ENCODE data around the gene TMEM258. TPM values are rescaled to one million over a fixed set of nuclear protein-coding genes. Genes with fewer than 3 reads are reported as not detected.
A peak's percentile ranks its signal among the peaks of the same experiment; 100 is the strongest.

TMEM258 gene
- total RNA-seq, 1 donor from 2014 or later: 162 TPM

DNA sequence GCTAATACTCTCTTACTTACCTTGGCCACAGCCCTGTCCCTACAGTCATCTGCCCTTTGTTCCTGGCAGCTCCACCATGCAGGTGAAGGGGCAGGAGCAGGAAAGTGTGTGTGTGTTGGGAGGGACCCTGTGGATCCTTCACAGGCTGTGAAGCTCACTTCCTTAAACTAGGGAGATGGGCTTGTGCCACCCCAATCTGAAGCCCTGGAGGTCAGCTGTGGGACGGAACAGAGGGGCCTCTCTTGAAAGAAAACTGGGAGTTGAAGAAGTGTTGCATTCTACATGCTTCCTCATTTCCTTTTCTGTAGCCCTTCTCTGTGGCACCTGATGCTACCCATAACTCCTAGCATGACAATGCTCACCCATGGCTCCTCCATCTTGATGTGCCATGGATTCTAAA lies 12.7 kb upstream of the TMEM258 start:
- TF ChIP-seq, protein P1, sequence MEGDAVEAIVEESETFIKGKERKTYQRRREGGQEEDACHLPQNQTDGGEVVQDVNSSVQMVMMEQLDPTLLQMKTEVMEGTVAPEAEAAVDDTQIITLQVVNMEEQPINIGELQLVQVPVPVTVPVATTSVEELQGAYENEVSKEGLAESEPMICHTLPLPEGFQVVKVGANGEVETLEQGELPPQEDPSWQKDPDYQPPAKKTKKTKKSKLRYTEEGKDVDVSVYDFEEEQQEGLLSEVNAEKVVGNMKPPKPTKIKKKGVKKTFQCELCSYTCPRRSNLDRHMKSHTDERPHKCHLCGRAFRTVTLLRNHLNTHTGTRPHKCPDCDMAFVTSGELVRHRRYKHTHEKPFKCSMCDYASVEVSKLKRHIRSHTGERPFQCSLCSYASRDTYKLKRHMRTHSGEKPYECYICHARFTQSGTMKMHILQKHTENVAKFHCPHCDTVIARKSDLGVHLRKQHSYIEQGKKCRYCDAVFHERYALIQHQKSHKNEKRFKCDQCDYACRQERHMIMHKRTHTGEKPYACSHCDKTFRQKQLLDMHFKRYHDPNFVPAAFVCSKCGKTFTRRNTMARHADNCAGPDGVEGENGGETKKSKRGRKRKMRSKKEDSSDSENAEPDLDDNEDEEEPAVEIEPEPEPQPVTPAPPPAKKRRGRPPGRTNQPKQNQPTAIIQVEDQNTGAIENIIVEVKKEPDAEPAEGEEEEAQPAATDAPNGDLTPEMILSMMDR (conservative IDR thresholded peaks at IDR 0.05): no peak
- Mint-ChIP-seq H3K27me3 (no peaks in the 10 kb centered on the region), H3K9me3 (no peaks in the 10 kb centered on the region), H3K4me1 (ENCODE audit: unreplicated experiment) (peaks cover 4% of the 10 kb centered on the region), H3K36me3 (peaks cover 33% of the 10 kb centered on the region), H3K4me3 (no peak overlapping the region), H3K27ac (peak overlapping the region; percentile 13)
- DNase-seq (ENCODE audit: extremely low spot score, unreplicated experiment): no peak

DNA sequence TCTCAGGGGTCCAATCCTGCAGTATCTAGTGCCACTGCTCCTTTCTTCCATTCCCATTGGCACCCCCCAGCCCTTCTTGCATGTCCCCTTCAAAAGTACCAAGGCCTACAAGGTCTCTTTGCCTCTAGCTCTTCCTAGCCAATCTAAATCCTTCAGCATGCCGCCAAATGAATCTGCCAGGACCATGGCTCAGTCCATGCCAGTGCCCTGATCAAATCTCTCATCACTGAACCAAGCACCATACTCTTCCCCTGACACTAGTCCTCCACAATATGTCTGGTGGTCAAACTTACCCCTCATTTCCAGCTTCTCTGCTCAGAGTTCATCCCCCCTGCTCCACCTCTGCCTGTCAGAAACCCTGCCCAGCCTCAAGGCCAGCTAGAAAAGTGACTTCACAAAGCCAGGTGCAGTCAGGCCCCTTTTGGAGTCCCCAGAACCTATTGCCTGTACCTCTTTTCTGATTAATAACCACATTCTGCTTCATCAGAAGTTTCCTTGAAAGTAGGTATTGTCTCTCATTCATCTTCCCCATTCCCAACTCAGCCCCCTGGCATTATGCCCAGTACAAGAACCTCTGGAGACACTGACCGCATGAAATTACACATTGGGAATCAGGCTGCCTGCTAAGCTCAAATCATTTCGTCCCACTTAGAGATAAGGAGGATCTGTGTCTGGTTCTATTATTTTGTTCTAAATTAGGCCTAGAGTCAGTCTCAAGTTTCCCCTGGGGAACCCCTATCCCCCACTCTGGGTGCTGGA lies 11.7 kb upstream of the TMEM258 start:
- peak overlapping the region; percentile 11 for H3K27ac Mint-ChIP-seq
- no peak overlapping the region for H3K4me3 Mint-ChIP-seq
- peaks cover 4% of the 10 kb centered on the region for H3K4me1 Mint-ChIP-seq (ENCODE audit: unreplicated experiment)
- TF ChIP-seq, protein P1 (conservative IDR thresholded peaks at IDR 0.05): no peak
- no peak for DNase-seq (ENCODE audit: extremely low spot score, unreplicated experiment)
- peaks cover 26% of the 10 kb centered on the region for H3K36me3 Mint-ChIP-seq
- H3K27me3 Mint-ChIP-seq: no peaks in the 10 kb centered on the region
- no peaks in the 10 kb centered on the region for H3K9me3 Mint-ChIP-seq

DNA sequence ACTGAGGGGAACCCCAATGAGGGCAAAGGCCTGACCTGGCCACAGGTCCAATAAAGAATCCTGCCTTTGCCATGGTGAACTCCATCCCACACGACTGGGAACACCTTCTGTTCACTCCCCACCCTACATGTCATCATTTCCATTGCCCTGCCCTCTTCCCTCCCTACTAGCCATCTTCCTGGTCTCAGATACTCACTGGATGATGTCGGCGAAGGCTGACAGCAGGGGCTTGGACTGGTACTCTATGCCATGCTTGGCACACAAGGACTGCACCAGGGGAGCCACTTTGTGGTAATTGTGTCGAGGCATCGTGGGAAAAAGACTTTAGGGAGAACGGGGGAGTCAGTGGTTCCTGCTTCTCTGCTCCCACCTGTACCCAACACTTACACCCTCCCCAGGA lies 10.2 kb upstream of the TMEM258 start:
- Mint-ChIP-seq H3K27me3 (no peaks in the 10 kb centered on the region), H3K36me3 (peaks cover 20% of the 10 kb centered on the region), H3K9me3 (no peaks in the 10 kb centered on the region), H3K27ac (no peak overlapping the region), H3K4me1 (ENCODE audit: unreplicated experiment) (peaks cover 8% of the 10 kb centered on the region), H3K4me3 (no peak overlapping the region)
- DNase-seq (ENCODE audit: extremely low spot score, unreplicated experiment): no peak
- TF ChIP-seq, protein P1 (conservative IDR thresholded peaks at IDR 0.05): no peak

DNA sequence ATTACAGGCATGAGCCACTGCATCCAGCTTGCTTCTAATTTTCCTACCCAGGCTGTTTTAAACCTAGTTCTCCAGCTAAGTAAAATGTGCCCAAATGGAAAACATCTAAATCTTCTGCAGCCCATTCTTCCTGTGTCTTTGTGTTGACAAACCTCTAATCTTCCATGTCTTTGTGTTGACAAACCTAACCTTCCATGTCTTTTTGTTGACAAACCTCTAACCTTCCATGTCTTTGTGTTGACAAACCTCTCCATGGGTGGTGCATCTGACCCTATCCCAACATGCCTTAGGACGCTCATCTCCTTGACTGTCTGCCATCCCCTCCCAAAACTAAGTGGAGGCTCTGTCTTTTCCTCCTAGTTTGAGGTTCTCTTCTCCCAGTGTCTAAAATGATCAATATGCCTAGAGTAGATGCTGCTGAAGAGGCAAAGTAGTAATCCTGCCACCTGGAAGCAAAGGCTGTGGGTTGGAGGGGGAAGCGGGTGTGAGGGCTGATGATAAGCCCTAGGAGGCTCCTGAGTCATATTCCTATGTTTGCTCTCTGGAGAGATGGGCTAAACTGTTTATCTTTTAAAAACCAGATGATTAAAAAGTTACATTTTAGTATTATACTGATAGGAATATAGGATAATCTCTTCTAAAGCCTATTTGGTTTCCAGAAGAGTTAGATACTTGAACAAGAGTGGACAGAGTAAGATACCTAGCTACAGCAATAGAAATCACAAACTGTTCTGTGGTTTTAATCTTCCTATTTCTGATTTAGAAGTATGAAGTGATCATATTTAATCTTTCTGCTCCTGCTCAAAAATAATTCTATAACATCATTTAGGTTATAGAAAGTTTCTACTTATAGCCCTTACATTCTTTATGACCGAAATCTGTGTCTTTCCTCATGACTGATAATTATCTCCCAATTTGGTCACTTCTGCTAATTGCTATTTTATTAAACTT lies 8.2 kb upstream of the TMEM258 start:
- TF ChIP-seq, protein P1 (conservative IDR thresholded peaks at IDR 0.05): no peak
- DNase-seq (ENCODE audit: extremely low spot score, unreplicated experiment): no peak
- Mint-ChIP-seq H3K36me3 (peaks cover 16% of the 10 kb centered on the region), H3K9me3 (no peaks in the 10 kb centered on the region), H3K27ac (peak overlapping the region; percentile 17), H3K4me1 (ENCODE audit: unreplicated experiment) (peaks cover 14% of the 10 kb centered on the region), H3K4me3 (no peak overlapping the region), H3K27me3 (no peaks in the 10 kb centered on the region)

DNA sequence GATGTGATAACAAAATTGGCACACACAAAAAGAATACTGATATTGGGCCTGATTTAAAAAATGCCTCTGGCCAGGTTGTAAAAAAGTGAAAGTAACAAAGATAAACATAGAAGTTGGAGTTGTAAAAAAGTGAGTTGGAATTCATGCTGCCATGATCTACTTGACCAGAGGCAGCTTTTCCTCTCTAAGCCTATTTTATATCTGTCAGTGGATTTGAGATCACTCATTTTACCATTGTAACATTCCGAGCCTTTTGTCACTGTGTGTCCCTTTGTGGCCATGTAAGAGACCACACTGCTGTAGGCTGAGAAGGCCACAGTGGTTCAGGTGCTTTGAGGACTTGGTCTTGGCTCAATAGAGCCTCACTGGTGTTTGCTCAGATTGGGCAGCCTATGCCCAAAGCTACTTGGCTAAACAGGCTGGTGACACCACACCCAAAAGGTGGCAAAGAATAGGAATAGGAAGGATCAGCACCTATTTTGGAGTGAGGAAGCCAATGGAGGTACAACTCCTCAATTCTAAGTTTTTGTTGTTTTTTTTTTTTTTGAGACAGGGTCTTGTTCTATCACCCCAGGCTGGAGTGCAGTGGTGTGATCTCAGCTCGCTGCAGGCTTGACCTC lies 7.4 kb upstream of the TMEM258 start:
- Mint-ChIP-seq H3K27me3 (no peaks in the 10 kb centered on the region), H3K36me3 (peaks cover 16% of the 10 kb centered on the region), H3K4me3 (no peak overlapping the region), H3K9me3 (no peaks in the 10 kb centered on the region), H3K27ac (no peak overlapping the region), H3K4me1 (ENCODE audit: unreplicated experiment) (peaks cover 14% of the 10 kb centered on the region)
- TF ChIP-seq, protein P1 (conservative IDR thresholded peaks at IDR 0.05): no peak
- DNase-seq (ENCODE audit: extremely low spot score, unreplicated experiment): no peak

Measured in type B pancreatic cell (in vitro differentiated cells).